IMR-90 (cell line): ENCODE measurements around the gene SERHL2. TPM values are rescaled to one million over a fixed set of nuclear protein-coding genes. Genes with fewer than 3 reads are reported as not detected.

Source experiments
- ATAC-seq: fragments of 200-7000 bp; cut with Tn5 transposase; 2 replicates; pipeline ENCODE4 v1.9.1; 2020; ENCODE audit warnings: low read depth, mild to moderate bottlenecking, moderate library complexity
- BruUV-seq: library from RNA; stranded (reverse); fragments of 400-500 nt; replicated peaks from 2 replicates; lab custom pipeline; 2021; lab: Mats Ljungman, UMichigan
- CTCF ChIA-PET: fragments of 300-600 bp; formaldehyde crosslinking; extraction: SDS; loops from one replicate; lab custom pipeline; 2021; ENCODE audit warnings: antibody characterized with exemption; lab: Yijun Ruan, JAX
- POLR2A ChIA-PET: fragments of 300-600 bp; sonication (Branson Sonifier 250); formaldehyde crosslinking; loops from one replicate; lab custom pipeline; 2022; ENCODE audit warnings: antibody characterized with exemption; ENCODE audit not compliant: unreplicated experiment; lab: Charles Lee
- DNase-seq: peaks from one replicate; pipeline ENCODE4 v3.0.0; 2013
- H2AFZ ChIP-seq: replicated peaks from 2 replicates; pipeline ENCODE3; 2013; ENCODE audit warnings: low read length, mild to moderate bottlenecking; ENCODE audit not compliant: poor library complexity
- H2AK5ac ChIP-seq: 2 replicates; pipeline ENCODE4 v1.6.1; 2013; ENCODE audit warnings: low read depth, low read length, inconsistent platforms
- H2AK9ac ChIP-seq: replicated peaks from 2 replicates; pipeline ENCODE3; 2013; ENCODE audit warnings: mild to moderate bottlenecking, low read depth, low read length, moderate library complexity; ENCODE audit not compliant: poor library complexity
- H2BK120ac ChIP-seq: 2 replicates; pipeline ENCODE4 v1.6.1; 2013; ENCODE audit warnings: low read depth, low read length, inconsistent platforms
- H2BK15ac ChIP-seq: 3 replicates; pipeline ENCODE4 v1.6.1; 2013; ENCODE audit warnings: low read depth, low read length, inconsistent platforms
- H2BK20ac ChIP-seq: 2 replicates; pipeline ENCODE4 v1.6.1; 2013; ENCODE audit warnings: low read depth, mild to moderate bottlenecking, inconsistent platforms, low read length, moderate library complexity
- H2BK5ac ChIP-seq: 2 replicates; pipeline ENCODE4 v1.6.1; 2013; ENCODE audit warnings: mild to moderate bottlenecking, low read depth, low read length, inconsistent platforms; ENCODE audit not compliant: poor library complexity, severe bottlenecking
- H3K14ac ChIP-seq: replicated peaks from 2 replicates; pipeline ENCODE4 v1.6.1; 2013; ENCODE audit warnings: low read depth, low read length, inconsistent platforms
- H3K18ac ChIP-seq: 2 replicates; pipeline ENCODE4 v1.6.1; 2013; ENCODE audit warnings: low read depth, low read length, control low read depth
- H3K23ac ChIP-seq: 2 replicates; pipeline ENCODE4 v1.6.1; 2013; ENCODE audit warnings: low read depth, low read length, inconsistent platforms
- H3K27ac ChIP-seq: 2 replicates; pipeline ENCODE4 v1.5.1; 2013; ENCODE audit warnings: mild to moderate bottlenecking, control low read depth, low read length; ENCODE audit not compliant: insufficient read depth
- H3K27me3 ChIP-seq: 2 replicates; pipeline ENCODE4 v1.6.1; 2013; ENCODE audit warnings: low read length; ENCODE audit not compliant: control insufficient read depth, insufficient read depth
- H3K36me3 ChIP-seq: 2 replicates; pipeline ENCODE4 v1.6.1; 2013; ENCODE audit warnings: low read length, mixed read lengths; ENCODE audit not compliant: control insufficient read depth, insufficient read depth
- H3K4ac ChIP-seq: 2 replicates; pipeline ENCODE4 v1.6.1; 2013; ENCODE audit warnings: low read depth, low read length, inconsistent platforms
- H3K4me1 ChIP-seq: 2 replicates; pipeline ENCODE4 v1.6.1; 2013; ENCODE audit warnings: low read length, mixed read lengths; ENCODE audit not compliant: control insufficient read depth, insufficient read depth
- H3K4me2 ChIP-seq: 2 replicates; pipeline ENCODE4 v1.6.1; 2013; ENCODE audit warnings: low read depth, mild to moderate bottlenecking, control low read depth, low read length, moderate library complexity
- H3K4me3 ChIP-seq: 2 replicates; pipeline ENCODE4 v1.5.1; 2013; ENCODE audit warnings: low read depth, mild to moderate bottlenecking, control low read depth, low read length, moderate library complexity; ENCODE audit not compliant: insufficient read depth
- H3K56ac ChIP-seq: 2 replicates; pipeline ENCODE4 v1.6.1; 2013; ENCODE audit warnings: low read length, inconsistent platforms; ENCODE audit not compliant: insufficient read depth; ENCODE audit errors: extremely low read depth
- H3K79me1 ChIP-seq, 2 experiments: 2 replicates each; pipeline ENCODE4 v1.6.1; 2013; ENCODE audit warnings: low read length in 2 of 2, inconsistent platforms in 1 of 2, low read depth in 1 of 2
- H3K9ac ChIP-seq: 2 replicates; pipeline ENCODE4 v1.6.1; 2013; ENCODE audit warnings: low read depth, low read length, control low read depth
- H3K9me1 ChIP-seq: 2 replicates; pipeline ENCODE4 v1.6.1; 2013; ENCODE audit warnings: low read length, inconsistent platforms; ENCODE audit not compliant: insufficient read depth
- H3K9me3 ChIP-seq: 2 replicates; pipeline ENCODE4 v1.6.1; 2013; ENCODE audit warnings: low read length; ENCODE audit not compliant: control insufficient read depth, insufficient read depth
- H4K20me1 ChIP-seq: 2 replicates; pipeline ENCODE4 v1.6.1; 2013; ENCODE audit warnings: low read length, inconsistent platforms; ENCODE audit not compliant: insufficient read depth
- H4K5ac ChIP-seq: 2 replicates; pipeline ENCODE4 v1.6.1; 2013; ENCODE audit warnings: mild to moderate bottlenecking, low read depth, low read length, control low read depth
- H4K8ac ChIP-seq, 2 experiments: 2 replicates each; pipeline ENCODE4 v1.6.1; 2013; ENCODE audit warnings: low read depth in 2 of 2, low read length in 2 of 2, control low read depth in 1 of 2, inconsistent platforms in 1 of 2
- H4K91ac ChIP-seq: 2 replicates; pipeline ENCODE4 v1.6.1; 2013; ENCODE audit warnings: low read depth, low read length, inconsistent platforms; ENCODE audit not compliant: insufficient read depth
- FOS ChIP-seq: fragments of 150-350 bp; IDR thresholded peaks from 2 replicates; pipeline ENCODE4 v1.6.1; 2016; ENCODE audit warnings: low read depth, low read length
- MAZ ChIP-seq: IDR thresholded peaks from 2 replicates; pipeline ENCODE4 v1.6.1; 2012; ENCODE audit warnings: low read depth, mild to moderate bottlenecking, low read length, improper control_type of control experiment, moderate library complexity, borderline replicate concordance
- POLR2A ChIP-seq: IDR thresholded peaks from 2 replicates; pipeline ENCODE4 v1.6.1; 2012; ENCODE audit warnings: mild to moderate bottlenecking, low read depth, low read length
- WGBS, 2 experiments: methylation state at CpG; one replicate each; pipeline versions ENCODE4 v1.1.5 to v1.1.7; 2013; ENCODE audit warnings: missing lambda C conversion rate in 2 of 2; ENCODE audit not compliant: insufficient read length in 1 of 2; ENCODE audit errors: extremely low coverage in 2 of 2; 5-methylcytosine and 5-hydroxymethylcytosine counted together
- dilution Hi-C: fragments of 300-500 bp; cut with HindIII; formaldehyde crosslinking; loops from one replicate; pipeline ENCODE4 v1.14.3; 2018; ENCODE audit warnings: low sequenced_read_pairs; ENCODE audit not compliant: unreplicated experiment
- in situ Hi-C: fragments of 300-500 bp; cut with MboI; formaldehyde crosslinking; loops from 3 replicates; pipeline ENCODE4 v1.14.3; 2019; ENCODE audit warnings: low sequenced_read_pairs, inconsistent platforms, mixed read lengths
- intact Hi-C: fragments of 100-400 bp; cut with micrococcal nuclease; formaldehyde crosslinking; loops from 2 replicates; pipeline ENCODE4 v1.10.0; 2022
- polyA plus RNA-seq, 3 experiments: library from polyadenylated mRNA; depleted of rRNA; stranded (reverse); fragments of >200 nt; gene quantifications; 2 replicates each; pipeline ENCODE4 v1.2.3, GENCODE V29; 2012; ENCODE audit warnings: low replicate concordance in 1 of 3
- total RNA-seq: library from RNA; depleted of rRNA; stranded (reverse); fragments of >200 nt; gene quantifications from 2 replicates; pipeline ENCODE4 v1.2.3, GENCODE V29; 2012
- TF ChIP-seq, protein P1 (sequence below): conservative IDR thresholded peaks from 2 replicates; pipeline ENCODE4 v1.5.1; 2012; ENCODE audit warnings: mild to moderate bottlenecking, low read depth, low read length, improper control_type of control experiment

The SERHL2 gene
- total and polyA plus RNA-seq, 2 of the 4 experiments (the other 2 are of a cell fraction), result 4.5 to 5.0 TPM

DNA sequence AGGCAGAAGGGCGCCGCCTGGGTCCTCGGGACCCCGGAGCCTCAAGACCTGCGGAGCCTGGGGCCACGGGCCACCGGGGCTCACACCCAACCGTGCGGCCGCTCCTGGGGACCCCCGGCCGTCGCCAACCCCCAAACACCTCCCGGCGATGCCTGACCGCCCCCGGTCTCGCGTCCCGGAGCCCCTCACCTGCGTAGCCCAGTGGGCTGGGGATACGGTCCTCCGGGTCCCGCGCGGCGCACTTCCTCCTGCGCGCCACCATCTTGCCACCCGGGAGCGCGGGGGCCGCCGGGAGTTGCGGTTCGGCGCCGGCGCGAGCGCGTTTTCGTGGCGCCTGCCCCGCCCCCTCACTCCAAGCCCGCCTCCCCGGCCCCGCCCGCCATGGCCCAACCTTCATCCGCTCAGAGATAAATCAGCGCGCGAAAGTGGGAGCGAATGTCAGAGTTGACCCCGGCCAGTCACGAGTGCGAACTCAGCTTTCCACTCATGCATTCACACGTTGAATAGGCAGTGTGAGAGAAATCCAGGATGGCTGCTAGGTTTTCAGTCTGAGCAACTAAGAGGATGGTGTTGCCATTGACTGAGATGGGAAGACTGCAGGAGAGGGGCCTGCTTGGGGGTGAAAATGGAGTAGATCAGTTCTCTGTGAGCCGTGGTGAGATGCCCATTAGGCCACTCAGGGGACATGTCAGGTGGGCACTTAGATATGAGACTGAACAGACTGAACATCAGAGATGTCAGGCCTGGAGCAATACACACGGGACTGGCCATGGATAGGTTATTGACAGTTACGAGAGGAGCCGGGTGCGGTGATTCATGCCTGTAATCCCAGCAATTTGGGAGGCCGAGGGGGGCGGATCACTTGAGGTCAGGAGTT lies 34.0 kb upstream of the SERHL2 start, which contains the start of gene RRP7A:
Gene RRP7A, minus strand, starts transcription at position 272 of the 877 bp plus-strand sequence. Its CDS starts 10 bp downstream, at position 262.
- peak within 1 kb of the TSS; percentile 94 for H2AFZ ChIP-seq
- no TSS peak for BruUV-seq
- H4K91ac ChIP-seq, result no peak within 1 kb of the TSS
- no peaks in the 10 kb centered on the region; the same call in 1 of the 2 replicates for H3K27me3 ChIP-seq
- in situ Hi-C loops, result no loop called here
- 0 out of 2 replicates have a peak within 1 kb of the TSS, but pooled peaks have one; percentile 36 for H2BK120ac ChIP-seq
- peak within 1 kb of the TSS; percentile 36; the same call in 1 of the 2 replicates for H2AK5ac ChIP-seq
- H3K23ac ChIP-seq, result peak within 1 kb of the TSS; percentile 72; the same call in 1 of the 2 replicates
- dilution Hi-C loops, result no loop called here
- H2AK9ac ChIP-seq, result peak within 1 kb of the TSS; percentile 88
- peak within 1 kb of the TSS; percentile 82 for H4K5ac ChIP-seq
- intact Hi-C loops, result no loop called here
- 0 out of 2 replicates have a peak within 1 kb of the TSS, but pooled peaks have one; percentile 54 for H3K18ac ChIP-seq
- H2BK20ac ChIP-seq, result no peak within 1 kb of the TSS
- CTCF ChIA-PET, result no interaction called here
- H3K9ac ChIP-seq, result peak within 1 kb of the TSS; percentile 93
- H3K56ac ChIP-seq, result peak within 1 kb of the TSS; percentile 32; the same call in 1 of the 2 replicates
- no peaks in the 10 kb centered on the region; the same call in none of the 2 replicates for H4K20me1 ChIP-seq
- H3K14ac ChIP-seq, result peak within 1 kb of the TSS; percentile 79
- H3K4me3 ChIP-seq, result peak within 1 kb of the TSS; percentile 99
- peak within 1 kb of the TSS; percentile 86 for H3K27ac ChIP-seq
- H2BK5ac ChIP-seq, result peak within 1 kb of the TSS; percentile 73
- H3K79me1 ChIP-seq, result peaks cover 0 to 16% of the 10 kb centered on the region in 2 experiments; a peak in 1 of 4 replicates
- H3K4ac ChIP-seq, result peak within 1 kb of the TSS; percentile 81
- POLR2A ChIA-PET, result no interaction called here
- TF ChIP-seq, protein P1, sequence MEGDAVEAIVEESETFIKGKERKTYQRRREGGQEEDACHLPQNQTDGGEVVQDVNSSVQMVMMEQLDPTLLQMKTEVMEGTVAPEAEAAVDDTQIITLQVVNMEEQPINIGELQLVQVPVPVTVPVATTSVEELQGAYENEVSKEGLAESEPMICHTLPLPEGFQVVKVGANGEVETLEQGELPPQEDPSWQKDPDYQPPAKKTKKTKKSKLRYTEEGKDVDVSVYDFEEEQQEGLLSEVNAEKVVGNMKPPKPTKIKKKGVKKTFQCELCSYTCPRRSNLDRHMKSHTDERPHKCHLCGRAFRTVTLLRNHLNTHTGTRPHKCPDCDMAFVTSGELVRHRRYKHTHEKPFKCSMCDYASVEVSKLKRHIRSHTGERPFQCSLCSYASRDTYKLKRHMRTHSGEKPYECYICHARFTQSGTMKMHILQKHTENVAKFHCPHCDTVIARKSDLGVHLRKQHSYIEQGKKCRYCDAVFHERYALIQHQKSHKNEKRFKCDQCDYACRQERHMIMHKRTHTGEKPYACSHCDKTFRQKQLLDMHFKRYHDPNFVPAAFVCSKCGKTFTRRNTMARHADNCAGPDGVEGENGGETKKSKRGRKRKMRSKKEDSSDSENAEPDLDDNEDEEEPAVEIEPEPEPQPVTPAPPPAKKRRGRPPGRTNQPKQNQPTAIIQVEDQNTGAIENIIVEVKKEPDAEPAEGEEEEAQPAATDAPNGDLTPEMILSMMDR, result no peak
- TF ChIP-seq POLR2A, result peak; percentile 79
- peak; percentile 70; the same call in 1 of the 2 replicates for TF ChIP-seq MAZ
- TF ChIP-seq FOS, result no peak
- H3K9me1 ChIP-seq, result peaks cover 6% of the 10 kb centered on the region; the same call in 1 of the 2 replicates
- H4K8ac ChIP-seq, result peak within 1 kb of the TSS; percentile 86 to 97
- DNase-seq, result peak; percentile 54
- peak within 1 kb of the TSS; percentile 95 for H3K4me2 ChIP-seq
- ATAC-seq, result peak; percentile 98
- 43% methylated on average over 13 of the region's 65 CpGs; no CpG with 5 or more reads in 1 of the 2 experiments for WGBS, 2 experiments
- H3K36me3 ChIP-seq, result peaks cover 15% of the 10 kb centered on the region
- H3K9me3 ChIP-seq, result no peaks in the 10 kb centered on the region
- H2BK15ac ChIP-seq, result no peak within 1 kb of the TSS
- H3K4me1 ChIP-seq, result peaks cover 3% of the 10 kb centered on the region
